HL-60 (cell line): Measurements from ENCODE around the gene HPDL.

Source experiments
- DNase-seq, 2 experiments: peaks; one replicate each; pipeline ENCODE4 v3.0.0-alpha.2; 2010 to 2020; ENCODE audit warnings: low read depth in 1 of 2, low spot score in 1 of 2
- H3K27ac ChIP-seq: fragments of 250-450 bp; sonication (Bioruptor Pico); replicated peaks from 2 replicates; pipeline ENCODE4 v1.5.1; 2020; ENCODE audit warnings: mild to moderate bottlenecking, moderate library complexity
- H3K27me3 ChIP-seq: fragments of 250-450 bp; sonication (Bioruptor Pico); 2 replicates; pipeline ENCODE4 v1.5.1; 2021; ENCODE audit warnings: mild to moderate bottlenecking, moderate library complexity; ENCODE audit not compliant: insufficient read depth, poor library complexity, severe bottlenecking
- H3K4me3 ChIP-seq: replicated peaks from 2 replicates; pipeline ENCODE4 v1.5.1; 2011; ENCODE audit warnings: mild to moderate bottlenecking, control low read depth, low read length; ENCODE audit not compliant: insufficient read depth
- CTCF ChIP-seq: IDR thresholded peaks from one replicate; pipeline ENCODE4 v1.5.1; 2011; ENCODE audit warnings: low read length, control low read depth, inconsistent platforms; ENCODE audit not compliant: insufficient read depth
- GABPA ChIP-seq: IDR thresholded peaks from 2 replicates; pipeline ENCODE4 v1.6.1; 2012; ENCODE audit warnings: low read depth
- POLR2AphosphoS5 ChIP-seq: IDR thresholded peaks from 2 replicates; pipeline ENCODE4 v1.6.1; 2012; ENCODE audit warnings: low read depth
- REST ChIP-seq: IDR thresholded peaks from 2 replicates; pipeline ENCODE4 v1.6.1; 2012; ENCODE audit warnings: low read depth; ENCODE audit not compliant: insufficient replicate concordance
- SPI1 ChIP-seq: IDR thresholded peaks from 2 replicates; pipeline ENCODE4 v1.6.1; 2012; ENCODE audit warnings: low read depth, mild to moderate bottlenecking, borderline replicate concordance

HPDL gene

GRCh38 chr1:45291716-45292115 is 35.0 kb upstream of the HPDL start:
- Histone ChIP-seq H3K27me3 (no peaks in the 10 kb centered on the region), H3K4me3 (no peak overlapping the region), H3K27ac (no peak overlapping the region)
- TF ChIP-seq SPI1: no peak
- TF ChIP-seq CTCF: no peak
- no peak for TF ChIP-seq POLR2AphosphoS5
- TF ChIP-seq GABPA: no peak
- TF ChIP-seq REST: no peak
- no peak for DNase-seq

- Histone ChIP-seq H3K27me3 (no peaks in the 10 kb centered on the region), H3K27ac (no peak overlapping the region), H3K4me3 (no peak overlapping the region)
- TF ChIP-seq CTCF (no peak), SPI1 (no peak), REST (no peak), GABPA (no peak), POLR2AphosphoS5 (no peak)
- no peak for DNase-seq
Observed at GRCh38 chr1:45297666-45298356, 28.9 kb upstream of the HPDL start.

GRCh38 chr1:45299296-45299695 is 27.4 kb upstream of the HPDL start:
- no peaks in the 10 kb centered on the region for H3K27me3 ChIP-seq
- no peak for DNase-seq
- no peak overlapping the region for H3K4me3 ChIP-seq
- TF ChIP-seq CTCF: no peak
- no peak for TF ChIP-seq GABPA
- no peak for TF ChIP-seq SPI1
- TF ChIP-seq REST: no peak
- no peak for TF ChIP-seq POLR2AphosphoS5
- no peak overlapping the region for H3K27ac ChIP-seq
